ENCODE measurements around the gene FLAD1. TPM values are rescaled to one million over a fixed set of nuclear protein-coding genes. Genes with fewer than 3 reads are reported as not detected.
A peak's percentile ranks its signal among the peaks of the same experiment; 100 is the strongest.

FLAD1 gene
- total RNA-seq, 1 experiment from 2014 or later, result 97.0 TPM

- peak; percentile 68 for DNase-seq
- WGBS (ENCODE audit: extremely low coverage, insufficient read length, low lambda C conversion rate), result no CpG with 5 or more reads among the region's 4 CpGs
- H3K9me3 ChIP-seq (ENCODE audit: control insufficient read depth, low read depth, low read length), result no peaks in the 10 kb centered on the region
These were observed 28.0 kb upstream of the FLAD1 start for GRCh38 chr1:154955039-154955717.

More at GRCh38 chr1:154955039-154955717, 28.0 kb upstream of the FLAD1 start:
- Histone ChIP-seq H3K23ac (ENCODE audit: insufficient read length, low read depth, low read length) (no peak overlapping the region), H4K20me1 (ENCODE audit: control insufficient read depth, insufficient read depth, insufficient read length) (no peaks in the 10 kb centered on the region), H2BK120ac (ENCODE audit: low read depth, low read length, poor library complexity, severe bottlenecking) (no peak overlapping the region), H2AK5ac (ENCODE audit: insufficient read length, low read length) (no peak overlapping the region), H2BK20ac (ENCODE audit: low read depth, low read length, poor library complexity, severe bottlenecking) (no peak overlapping the region), H3K23me2 (ENCODE audit: insufficient read length, low read depth, low read length, poor library complexity, severe bottlenecking) (peaks cover 16% of the 10 kb centered on the region), H3K4ac (ENCODE audit: low read depth, low read length) (peak overlapping the region; percentile 40; the same call in 1 of the 2 replicates), H2BK5ac (ENCODE audit: insufficient read length, low read length) (no peak overlapping the region), H3K9ac (ENCODE audit: extremely low read depth, insufficient read length, low read length) (peak overlapping the region; percentile 85), H3K79me2 (ENCODE audit: insufficient read depth, low read length) (no peaks in the 10 kb centered on the region), H3K56ac (ENCODE audit: insufficient read length, low read depth, low read length) (no peak overlapping the region), H3K4me2 (ENCODE audit: insufficient read depth, insufficient read length, low read length) (peak overlapping the region; percentile 94), H3K4me1 (ENCODE audit: insufficient read depth, low read length) (peaks cover 4% of the 10 kb centered on the region; the same call in 1 of the 2 replicates), H2BK12ac (ENCODE audit: insufficient read length, low read depth, low read length) (no peak overlapping the region), H4K5ac (ENCODE audit: insufficient read length, low read depth, low read length) (no peak overlapping the region), H3T11ph (ENCODE audit: low read length) (peak overlapping the region; percentile 47), H2BK15ac (ENCODE audit: low read depth, low read length) (no peak overlapping the region), H4K91ac (ENCODE audit: insufficient read length, low read depth, low read length) (no peak overlapping the region), H4K8ac (replicated peaks; ENCODE audit: insufficient read length, low read depth, low read length) (no peak overlapping the region), H2AFZ (ENCODE audit: low read length) (no peak overlapping the region), H3K18ac (ENCODE audit: insufficient read length, low read depth, low read length) (peak overlapping the region; percentile 98), H3K27me3 (ENCODE audit: insufficient read depth, low read length) (no peaks in the 10 kb centered on the region), H3K79me1 (ENCODE audit: insufficient read depth, low read depth, low read length, poor library complexity, severe bottlenecking) (no peaks in the 10 kb centered on the region), H3K27ac (ENCODE audit: insufficient read length, low read depth, low read length) (peak overlapping the region; percentile 46), H3K14ac (ENCODE audit: insufficient read depth, low read length) (peak overlapping the region; percentile 95; the same call in 1 of the 2 replicates)
- peaks cover 8 to 23% (median 22%) of the 10 kb centered on the region in 3 experiments; a peak in 6 of 7 replicates for H3K36me3 Mint-ChIP-seq (ENCODE audit: insufficient read depth in 1 of 3, low read depth in 3 of 3)
- H3K27ac Mint-ChIP-seq, result peak overlapping the region; percentile 98 to 99 (median 99); a peak in 5 of 7 replicates
- H3K27me3 Mint-ChIP-seq (ENCODE audit: low read depth), result no peaks in the 10 kb centered on the region
- H3K4me1 Mint-ChIP-seq, result peaks cover 48 to 56% of the 10 kb centered on the region in 2 experiments
- H3K9me3 Mint-ChIP-seq, result no peaks in the 10 kb centered on the region
- no peak for TF ChIP-seq CTCF (conservative IDR thresholded peaks at IDR 0.05)
- peak overlapping the region; percentile 83 to 97 for H3K4me3 Mint-ChIP-seq

Measured in H9 (cell line).